Stimulated activated CD8-positive, alpha-beta memory T cell treated with anti-CD3 and anti-CD28 coated beads, Interleukin-7, amount 100 ng/mL, for 24 hours (primary cell): ENCODE measurements around the gene CRLF1.

Experiments
- DNase-seq: peaks from one replicate; pipeline ENCODE4 v3.0.0-alpha.2; 2020; ENCODE audit warnings: low read depth

Gene CRLF1

DNA sequence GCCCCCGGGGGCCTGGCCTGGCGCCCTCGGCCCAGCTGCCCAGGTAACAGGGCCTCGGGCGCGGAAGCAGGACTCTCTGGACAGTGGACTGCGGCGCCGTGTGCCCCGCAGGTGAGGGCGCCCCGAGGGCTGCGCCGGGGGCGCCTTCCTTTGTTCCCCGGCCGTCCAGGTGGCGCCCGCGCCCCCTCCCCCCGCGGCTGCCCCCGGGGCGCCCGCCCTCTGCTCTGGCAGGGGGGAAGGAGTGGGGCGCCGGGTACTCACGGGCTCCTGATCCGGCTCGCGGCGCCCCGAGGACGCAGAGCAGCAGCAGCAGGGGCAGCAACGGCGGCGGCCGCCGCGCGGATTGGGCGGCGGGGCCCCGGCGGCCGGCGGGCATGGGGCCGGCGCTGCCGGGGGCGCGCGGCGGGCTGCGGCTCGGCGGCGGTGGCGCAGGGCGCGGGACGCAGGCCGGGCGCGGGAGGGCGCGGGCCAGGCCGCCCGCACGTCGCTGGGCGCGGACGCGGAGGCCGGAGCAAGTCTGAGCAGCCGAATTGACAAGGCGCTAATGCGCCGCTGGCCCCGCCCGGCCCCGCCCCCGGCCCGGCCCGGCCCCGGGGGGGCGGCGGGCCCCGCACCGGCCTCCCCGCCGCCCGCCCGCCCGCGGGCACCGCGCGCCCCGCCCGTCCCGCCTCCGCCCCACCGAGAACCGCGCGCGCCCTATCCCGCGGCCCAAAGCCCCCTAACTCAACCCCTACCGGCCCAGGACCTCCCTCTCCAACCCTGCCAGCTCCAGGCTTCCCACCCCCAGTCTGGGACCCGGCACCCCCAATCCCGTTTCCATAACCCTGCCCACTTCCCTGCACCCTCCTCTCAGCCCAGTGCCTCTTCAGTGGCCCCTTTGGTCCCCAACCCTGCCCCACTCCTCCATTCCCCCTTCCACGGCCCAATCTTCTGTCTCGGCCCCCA is at the start of gene CRLF1:
CRLF1 (minus strand) TSS at position 519 of the 945 bp plus-strand sequence; CDS start at position 376, 143 bp downstream.
- no peak for DNase-seq

- DNase-seq = no peak
Observed at GRCh38 chr19:18655173-18655844, 48.7 kb upstream of the CRLF1 start.

GRCh38 chr19:18654469-18654868 is 47.9 kb upstream of the CRLF1 start:
- no peak for DNase-seq

- DNase-seq = no peak
Observed at GRCh38 chr19:18653853-18654252, 47.3 kb upstream of the CRLF1 start.

DNA sequence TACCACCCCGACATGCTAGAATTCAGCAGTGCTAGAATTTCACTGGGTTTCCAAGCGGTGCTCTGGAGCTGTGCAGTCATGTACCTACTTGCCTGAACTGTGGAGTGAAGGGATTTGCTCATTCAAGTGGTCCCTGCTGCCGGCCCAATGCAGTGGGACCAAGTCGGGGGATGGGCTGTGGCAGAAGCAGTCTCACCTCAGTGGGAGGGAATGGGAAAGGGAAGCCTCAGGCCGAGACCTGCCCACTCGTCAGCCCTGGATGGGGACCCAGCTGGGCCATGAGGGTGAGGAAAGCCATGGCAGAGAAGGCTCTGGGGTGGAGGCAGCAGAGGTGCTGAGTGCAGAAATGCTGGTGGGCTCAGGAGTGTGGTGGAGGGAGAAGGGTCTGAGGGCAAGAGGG is 45.1 kb upstream of the CRLF1 start:
- DNase-seq = no peak

DNA sequence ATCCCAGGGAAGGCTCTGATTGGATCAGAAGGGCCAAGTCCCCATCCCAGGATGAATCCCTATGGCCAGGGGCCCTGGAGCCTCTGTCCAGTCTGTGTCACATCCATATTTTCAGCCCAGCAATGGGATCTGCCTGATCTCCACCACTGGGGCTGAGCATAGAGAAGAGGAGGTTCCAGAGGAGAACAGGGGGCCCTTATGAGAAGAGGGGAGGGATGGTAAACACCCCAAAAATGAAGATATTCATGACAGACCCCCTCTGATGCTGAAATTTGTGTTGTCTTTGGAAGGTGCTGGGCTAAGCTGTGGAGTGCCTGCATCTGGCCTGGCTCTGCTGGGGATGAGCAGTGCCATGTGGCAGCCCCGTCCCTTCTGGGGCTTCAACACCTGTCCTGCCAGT is 44.7 kb upstream of the CRLF1 start:
- DNase-seq = no peak

DNA sequence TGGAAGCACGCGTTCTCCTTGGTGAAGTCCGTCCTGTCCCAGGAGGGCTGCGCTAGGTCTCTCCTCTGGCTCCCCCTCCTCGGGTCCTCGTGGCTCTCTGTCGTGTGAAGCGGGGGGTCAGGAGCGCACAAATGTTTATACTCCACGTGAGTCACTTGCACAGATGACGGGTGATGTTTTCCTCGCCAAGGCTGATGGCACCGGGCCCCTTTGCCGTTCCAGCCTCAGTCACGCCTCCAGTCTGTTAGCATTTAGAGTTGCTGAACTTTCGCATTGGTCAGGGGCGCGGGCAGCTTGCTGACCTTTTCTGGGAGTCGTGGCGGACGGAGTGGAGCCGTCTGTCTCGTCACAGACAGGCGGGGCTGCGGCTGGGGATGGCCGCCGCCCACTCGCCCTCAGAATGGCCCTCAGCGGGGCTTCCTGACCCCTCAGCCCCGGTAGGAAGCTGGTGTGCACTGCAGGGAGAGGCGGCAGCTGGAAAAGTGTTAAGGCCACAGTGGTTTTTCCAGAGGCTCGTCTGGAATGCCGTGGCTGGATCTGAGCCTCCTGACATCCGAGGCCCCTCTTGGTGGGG is 44.0 kb upstream of the CRLF1 start:
- no peak for DNase-seq

DNA sequence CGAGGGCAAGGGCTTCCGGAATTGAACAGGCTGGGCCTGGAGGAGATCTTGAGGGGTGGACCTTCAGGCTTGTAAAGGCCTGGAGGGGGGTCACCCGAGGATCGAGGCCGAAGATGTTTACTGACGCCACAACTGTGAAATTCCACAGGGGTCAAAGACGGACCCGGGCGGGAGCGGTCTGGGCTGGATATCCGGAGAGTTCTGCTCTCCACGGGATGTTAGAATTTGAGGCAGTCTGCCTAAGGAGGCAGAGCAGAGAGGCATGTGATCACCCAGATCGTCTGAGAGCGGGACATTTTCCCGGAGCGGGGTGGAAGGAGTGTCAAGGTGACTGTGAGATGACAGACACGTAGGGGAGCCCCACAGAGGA is 43.4 kb upstream of the CRLF1 start:
- no peak for DNase-seq

DNA sequence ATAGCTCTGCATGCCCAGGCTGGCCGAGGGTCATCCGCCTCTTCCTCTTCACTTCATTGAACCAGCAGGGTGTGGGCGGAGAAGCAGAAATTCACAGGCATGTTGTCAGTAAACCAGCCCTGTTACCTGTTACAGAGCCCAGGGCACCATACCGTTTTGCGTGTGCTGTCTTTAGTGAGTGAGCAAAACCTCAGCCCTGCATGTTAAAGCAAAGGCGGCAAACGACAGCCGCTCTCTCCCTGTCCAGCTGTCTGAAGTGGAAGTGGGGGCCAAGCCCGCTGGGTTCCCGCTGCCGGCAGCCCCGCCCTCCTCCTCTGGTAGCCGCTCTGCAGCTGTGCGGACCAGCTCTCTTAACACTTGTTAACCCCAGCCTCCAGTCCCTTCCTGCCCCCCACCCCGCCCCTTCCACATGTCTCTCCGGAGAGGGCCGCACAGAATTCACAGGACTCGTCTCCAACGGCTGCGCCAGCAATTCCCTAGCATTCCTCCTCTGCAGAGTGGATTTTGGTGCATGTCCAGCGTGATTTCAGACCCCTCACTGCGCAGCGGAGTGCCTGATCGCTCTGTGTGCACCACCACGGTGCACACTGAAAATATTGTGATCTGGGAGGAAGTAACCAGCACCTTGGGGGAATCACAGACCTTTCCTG is 42.9 kb upstream of the CRLF1 start:
- DNase-seq = no peak

- no peak for DNase-seq
Observed at GRCh38 chr19:18648973-18649315, 42.3 kb upstream of the CRLF1 start.

- no peak for DNase-seq
Observed at GRCh38 chr19:18647807-18648206, 41.2 kb upstream of the CRLF1 start.

GRCh38 chr19:18647371-18647767 is 40.8 kb upstream of the CRLF1 start:
- no peak for DNase-seq

DNA sequence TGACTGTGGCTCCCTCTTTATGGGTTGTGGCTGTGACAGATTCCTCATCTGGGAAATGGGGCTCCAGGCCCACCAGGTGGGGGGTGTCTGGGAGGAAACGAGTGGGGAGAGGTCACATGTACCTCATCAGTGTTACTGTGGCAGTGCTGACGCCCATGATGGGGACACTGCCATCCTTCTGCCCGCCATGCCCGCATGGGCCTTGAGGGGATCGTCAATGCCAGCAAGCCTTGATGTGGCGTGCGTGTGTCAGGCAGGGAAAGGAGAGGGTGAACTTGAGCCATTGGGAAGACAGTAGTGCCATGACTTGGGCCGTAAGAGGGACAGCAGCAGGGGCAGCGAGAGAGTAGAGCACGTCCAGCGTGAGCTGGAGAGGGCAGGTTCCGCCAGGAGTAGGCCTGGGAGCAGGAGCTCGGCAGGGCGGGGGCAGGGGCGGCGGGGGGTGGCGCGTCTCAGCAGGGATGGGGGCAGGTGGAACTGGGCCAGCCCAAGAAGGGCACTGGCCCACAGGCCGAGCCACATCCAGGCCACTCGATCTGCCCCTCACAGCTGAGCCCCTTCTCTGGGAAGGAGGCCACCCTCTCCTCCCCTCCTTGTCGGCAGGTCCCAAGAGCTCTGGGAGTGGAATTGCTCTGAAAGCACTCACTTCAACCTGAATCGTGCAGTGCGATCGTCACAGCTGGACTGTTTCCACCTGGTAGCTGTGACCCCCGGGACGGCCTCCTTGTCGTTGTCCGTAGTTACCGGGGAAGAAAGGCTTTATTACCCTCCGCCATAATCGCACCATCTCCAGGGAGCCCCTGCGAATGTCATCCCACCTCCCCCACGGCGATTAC is 40.2 kb upstream of the CRLF1 start:
- no peak for DNase-seq

DNA sequence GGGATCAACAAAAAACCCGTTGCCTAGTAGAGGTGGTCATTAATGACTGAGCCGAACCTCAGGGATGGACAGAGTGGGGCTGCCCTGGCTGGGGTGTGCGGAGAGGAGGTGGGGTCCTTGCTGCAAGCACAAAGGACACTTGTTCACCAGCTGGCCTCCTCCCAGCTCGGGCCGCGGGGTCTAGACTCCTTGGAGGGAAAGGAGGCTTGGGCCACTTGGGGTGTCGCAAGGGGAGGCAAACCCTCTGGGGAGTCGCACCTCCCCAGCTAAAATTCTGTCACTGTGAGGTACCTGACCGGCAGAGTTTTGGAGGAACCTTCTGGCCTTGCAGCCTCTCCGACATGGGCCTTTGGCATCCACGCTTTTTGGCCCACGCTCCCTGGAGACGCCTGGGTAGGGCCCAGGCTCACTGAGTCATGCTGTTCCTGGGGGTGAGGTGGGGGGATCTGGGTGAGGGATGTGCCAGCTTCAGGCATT is 38.5 kb upstream of the CRLF1 start:
- DNase-seq = no peak

DNA sequence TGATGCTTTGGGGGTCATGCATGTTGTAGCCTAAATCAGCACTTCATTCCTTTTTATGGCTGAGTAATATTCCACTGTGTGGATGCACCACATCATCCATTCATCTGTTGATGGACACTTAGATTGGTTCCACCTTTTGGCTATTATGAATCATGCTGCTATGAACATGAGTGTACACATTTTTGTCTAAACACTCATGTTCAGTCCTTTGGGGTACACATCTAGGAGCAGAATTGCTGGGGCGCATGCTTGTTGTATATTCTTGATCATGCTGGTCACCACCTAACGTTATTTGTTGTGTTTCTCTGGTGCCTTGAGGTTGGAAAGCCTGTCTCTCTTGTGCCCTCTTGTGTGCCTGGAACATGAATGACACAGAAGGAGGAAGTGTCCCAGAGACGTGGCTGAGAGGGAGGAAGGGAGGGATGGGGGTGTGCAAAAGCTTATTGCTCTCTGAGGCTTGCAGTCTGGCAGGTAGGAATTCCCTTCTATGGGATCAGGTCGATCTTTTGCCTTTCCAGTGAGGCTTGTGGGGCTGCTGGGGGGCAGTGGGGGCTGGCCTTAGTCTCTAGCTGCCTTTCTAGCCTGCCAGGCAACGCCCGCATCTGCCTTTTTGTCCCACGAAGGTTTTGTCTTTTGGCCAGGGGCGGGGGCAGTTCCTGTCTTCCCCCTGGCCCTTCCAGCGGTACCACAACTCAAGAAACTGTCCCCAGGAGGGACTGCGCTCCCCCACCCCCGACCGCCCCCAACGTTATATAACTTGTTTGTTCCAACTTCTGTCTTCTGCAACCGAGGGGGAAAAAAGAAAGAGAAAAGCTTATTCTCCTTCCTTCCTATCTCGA is 37.8 kb upstream of the CRLF1 start:
- DNase-seq = no peak

GRCh38 chr19:18639706-18640243 is 33.2 kb upstream of the CRLF1 start:
- DNase-seq = no peak

DNA sequence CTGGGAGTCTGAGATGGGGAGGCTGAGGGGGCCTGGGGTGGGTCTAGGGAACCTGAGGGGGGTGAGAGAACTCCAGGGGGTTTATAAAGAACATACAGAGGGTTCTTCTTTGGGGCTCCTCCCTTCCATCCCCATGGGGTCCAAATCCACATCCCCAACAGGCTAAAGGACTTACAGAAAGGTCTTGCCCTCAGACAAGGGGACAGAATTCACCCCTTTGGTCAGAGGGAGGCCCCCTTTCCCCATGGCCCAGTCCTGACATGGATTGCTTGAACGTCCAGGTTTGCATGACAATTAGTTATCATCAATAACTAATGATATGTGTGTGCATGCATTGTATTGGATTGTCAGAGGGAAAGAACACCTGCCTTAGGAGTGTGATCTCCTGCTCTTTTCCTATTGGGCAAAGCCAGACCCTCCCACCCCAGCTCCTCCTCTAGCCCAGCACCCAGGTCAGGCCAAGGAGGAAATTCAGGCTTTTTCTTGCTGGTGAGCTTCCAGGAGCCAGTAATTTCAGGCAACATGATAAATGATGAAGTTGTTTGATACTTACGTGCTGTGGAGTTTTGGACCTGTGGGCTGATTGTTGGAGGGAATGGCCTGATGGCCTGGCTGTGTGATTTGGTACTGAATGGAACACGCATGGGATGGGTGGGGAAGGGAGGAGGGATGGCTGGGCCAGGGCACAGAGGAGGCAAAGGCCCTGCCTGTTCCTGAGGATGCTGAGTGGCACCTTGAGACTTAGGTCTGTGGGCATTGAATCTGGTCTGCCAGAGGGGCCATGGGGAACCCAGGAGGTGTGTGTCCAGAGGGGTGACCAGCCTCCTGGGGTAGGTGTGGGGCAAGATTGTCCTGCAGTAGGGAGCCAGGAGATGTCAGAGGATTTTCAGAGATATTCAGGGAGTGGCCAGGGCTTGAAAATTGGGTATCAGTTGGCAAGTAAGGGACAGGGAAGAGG is 31.4 kb upstream of the CRLF1 start:
- no peak for DNase-seq

DNA sequence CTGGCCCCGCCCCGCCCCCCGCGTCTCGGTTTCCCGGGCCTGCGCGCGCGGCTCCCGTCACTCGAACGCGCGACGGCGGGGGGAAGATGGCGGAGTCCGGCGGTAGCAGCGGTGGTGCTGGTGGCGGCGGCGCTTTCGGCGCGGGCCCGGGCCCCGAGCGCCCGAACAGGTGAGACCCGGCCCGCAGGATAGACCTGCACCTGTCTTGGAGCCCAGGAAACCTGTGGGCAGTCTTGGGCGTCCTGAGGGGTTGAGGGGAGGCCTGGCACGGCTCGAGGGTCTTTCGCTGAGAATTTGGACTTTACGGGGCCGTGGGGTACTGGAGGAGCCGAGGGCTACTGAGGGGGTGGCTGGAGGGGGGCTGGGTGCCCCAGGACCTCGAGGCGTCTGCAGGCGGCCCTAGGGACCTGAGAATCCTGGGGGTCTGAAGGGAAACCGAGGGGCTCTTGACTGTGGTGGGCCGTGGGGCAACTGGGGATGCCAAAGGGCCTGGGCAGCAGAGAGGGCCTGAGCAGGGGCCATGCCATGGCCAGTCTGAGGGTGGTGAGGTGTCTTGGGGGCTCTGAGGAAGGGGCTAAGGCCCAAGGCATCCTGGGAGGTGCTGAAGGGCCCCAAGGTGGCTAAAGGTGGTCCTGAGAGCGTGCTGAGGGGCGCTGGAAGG is 30.5 kb upstream of the CRLF1 start, which contains the start of gene KLHL26:
KLHL26 (plus strand) TSS at position 60 of the 661 bp plus-strand sequence; CDS start at position 87, 27 bp downstream.
- no peak for DNase-seq
